ENCODE data around the gene EIF5A.

Gene EIF5A

GRCh38 chr17:7308625-7309433 is 1.4 kb downstream of the EIF5A start:
- peaks cover 2% of the 10 kb centered on the region for H3K9me3 ChIP-seq (ENCODE audit: severe bottlenecking)
- H3K4me3 ChIP-seq (ENCODE audit: low read depth, low read length) = peak overlapping the region; percentile 57
- H3K27me3 ChIP-seq (ENCODE audit: insufficient read depth, low read depth, severe bottlenecking) = no peaks in the 10 kb centered on the region
- TF ChIP-seq, protein P1, sequence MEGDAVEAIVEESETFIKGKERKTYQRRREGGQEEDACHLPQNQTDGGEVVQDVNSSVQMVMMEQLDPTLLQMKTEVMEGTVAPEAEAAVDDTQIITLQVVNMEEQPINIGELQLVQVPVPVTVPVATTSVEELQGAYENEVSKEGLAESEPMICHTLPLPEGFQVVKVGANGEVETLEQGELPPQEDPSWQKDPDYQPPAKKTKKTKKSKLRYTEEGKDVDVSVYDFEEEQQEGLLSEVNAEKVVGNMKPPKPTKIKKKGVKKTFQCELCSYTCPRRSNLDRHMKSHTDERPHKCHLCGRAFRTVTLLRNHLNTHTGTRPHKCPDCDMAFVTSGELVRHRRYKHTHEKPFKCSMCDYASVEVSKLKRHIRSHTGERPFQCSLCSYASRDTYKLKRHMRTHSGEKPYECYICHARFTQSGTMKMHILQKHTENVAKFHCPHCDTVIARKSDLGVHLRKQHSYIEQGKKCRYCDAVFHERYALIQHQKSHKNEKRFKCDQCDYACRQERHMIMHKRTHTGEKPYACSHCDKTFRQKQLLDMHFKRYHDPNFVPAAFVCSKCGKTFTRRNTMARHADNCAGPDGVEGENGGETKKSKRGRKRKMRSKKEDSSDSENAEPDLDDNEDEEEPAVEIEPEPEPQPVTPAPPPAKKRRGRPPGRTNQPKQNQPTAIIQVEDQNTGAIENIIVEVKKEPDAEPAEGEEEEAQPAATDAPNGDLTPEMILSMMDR (IDR thresholded peaks at IDR 0.05; ENCODE audit: low read depth, low read length) = no peak
- DNase-seq = peak; percentile 82
- peaks cover 50% of the 10 kb centered on the region for H3K36me3 ChIP-seq
- peak overlapping the region; percentile 96 for H3K27ac ChIP-seq

DNA sequence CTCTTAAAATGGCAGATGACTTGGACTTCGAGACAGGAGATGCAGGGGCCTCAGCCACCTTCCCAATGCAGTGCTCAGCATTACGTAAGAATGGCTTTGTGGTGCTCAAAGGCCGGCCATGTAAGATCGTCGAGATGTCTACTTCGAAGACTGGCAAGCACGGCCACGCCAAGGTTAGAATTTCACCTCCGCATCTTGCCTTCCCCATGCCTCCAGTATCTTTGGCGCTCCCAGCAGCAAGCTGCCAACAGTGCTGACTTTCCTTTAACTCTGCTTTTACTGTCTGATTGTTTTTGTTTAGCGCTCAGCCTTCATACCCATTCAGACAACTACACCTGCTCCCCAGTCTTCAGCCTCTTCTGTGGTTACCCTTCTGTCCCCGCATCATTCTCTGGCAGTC is 2.2 kb downstream of the EIF5A start:
- peaks cover 57% of the 10 kb centered on the region for H3K36me3 ChIP-seq
- DNase-seq = no peak
- no peak overlapping the region for H3K27ac ChIP-seq
- H3K4me3 ChIP-seq (ENCODE audit: low read depth, low read length) = no peak overlapping the region
- TF ChIP-seq, protein P1 (IDR thresholded peaks at IDR 0.05; ENCODE audit: low read depth, low read length) = no peak
- H3K27me3 ChIP-seq (ENCODE audit: insufficient read depth, low read depth, severe bottlenecking) = no peaks in the 10 kb centered on the region
- H3K9me3 ChIP-seq (ENCODE audit: severe bottlenecking) = no peaks in the 10 kb centered on the region

DNA sequence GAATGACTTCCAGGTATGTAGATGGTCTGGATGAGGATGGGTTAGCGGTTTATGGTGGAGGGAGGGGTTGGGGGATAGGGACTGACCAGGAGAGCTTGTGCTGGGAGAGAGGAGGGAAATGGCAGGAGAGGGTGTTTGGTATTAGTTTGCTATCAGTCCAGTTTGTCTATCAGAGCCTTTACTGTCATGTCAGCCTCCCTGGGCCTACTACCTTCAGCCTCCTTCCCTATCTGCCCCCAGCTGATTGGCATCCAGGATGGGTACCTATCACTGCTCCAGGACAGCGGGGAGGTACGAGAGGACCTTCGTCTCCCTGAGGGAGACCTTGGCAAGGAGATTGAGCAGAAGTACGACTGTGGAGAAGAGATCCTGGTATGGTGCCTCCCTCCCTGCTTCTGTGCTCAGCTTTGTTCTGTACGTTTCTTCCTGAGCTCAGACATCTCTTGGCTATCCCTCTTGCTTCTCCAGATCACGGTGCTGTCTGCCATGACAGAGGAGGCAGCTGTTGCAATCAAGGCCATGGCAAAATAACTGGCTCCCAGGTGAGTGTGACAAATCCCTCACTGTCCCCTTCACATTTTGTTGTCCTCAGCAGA is 3.8 kb downstream of the EIF5A start:
- H3K27ac ChIP-seq = no peak overlapping the region

GRCh38 chr17:7312432-7313087 is 5.1 kb downstream of the EIF5A start:
- H3K4me3 ChIP-seq (ENCODE audit: low read depth, low read length) = no peak overlapping the region
- H3K27ac ChIP-seq = no peak overlapping the region
- no peak for DNase-seq
- no peaks in the 10 kb centered on the region for H3K27me3 ChIP-seq (ENCODE audit: insufficient read depth, low read depth, severe bottlenecking)
- TF ChIP-seq, protein P1 (IDR thresholded peaks at IDR 0.05; ENCODE audit: low read depth, low read length) = no peak
- peaks cover 76% of the 10 kb centered on the region for H3K36me3 ChIP-seq
- no peaks in the 10 kb centered on the region for H3K9me3 ChIP-seq (ENCODE audit: severe bottlenecking)

More for the DNA sequence above, 3.8 kb downstream of the EIF5A start:
- Histone ChIP-seq H3K27me3 (ENCODE audit: insufficient read depth, low read depth, severe bottlenecking) (no peaks in the 10 kb centered on the region), H3K36me3 (peaks cover 67% of the 10 kb centered on the region), H3K9me3 (ENCODE audit: severe bottlenecking) (no peaks in the 10 kb centered on the region), H3K4me3 (ENCODE audit: low read depth, low read length) (no peak overlapping the region)
- DNase-seq = no peak
- TF ChIP-seq, protein P1 (IDR thresholded peaks at IDR 0.05; ENCODE audit: low read depth, low read length) = no peak

DNA sequence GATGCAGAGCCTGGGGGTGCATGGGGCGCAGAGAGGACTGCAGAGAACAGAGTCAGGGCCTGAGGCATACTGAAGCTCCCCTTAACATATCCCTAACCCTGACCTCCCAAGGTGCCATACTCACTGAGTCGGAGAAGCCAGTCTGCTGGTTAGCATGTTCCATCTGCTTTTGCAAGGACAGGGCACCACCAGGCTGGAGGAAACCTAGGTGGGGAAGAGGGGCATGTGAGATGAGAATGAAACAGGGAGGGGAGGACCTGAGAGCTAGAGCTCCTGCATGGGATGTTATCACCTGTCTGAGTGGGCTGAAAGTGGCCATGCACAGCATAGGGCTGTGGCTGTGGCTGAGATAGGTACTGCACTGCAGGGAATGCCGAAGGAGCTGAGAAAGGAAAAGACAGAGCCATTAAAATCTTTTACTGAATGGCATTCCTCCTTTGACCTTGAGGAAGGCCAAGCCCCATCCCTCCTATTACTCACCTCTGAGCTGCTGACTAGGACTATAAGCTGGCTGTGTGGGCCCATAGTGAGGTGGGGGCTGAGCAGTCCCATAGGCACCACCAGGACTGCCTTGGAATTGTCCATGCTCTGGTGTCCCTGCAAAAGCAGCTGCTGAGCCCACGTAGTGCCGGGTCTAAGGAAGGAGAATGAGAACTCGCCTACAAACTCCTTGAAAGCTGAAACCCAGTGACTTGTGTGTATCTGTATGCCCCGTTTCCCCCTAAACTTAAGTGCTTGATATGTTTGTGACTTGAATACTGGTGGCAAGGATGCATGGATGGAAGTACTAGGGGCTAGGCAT is 5.9 kb downstream of the EIF5A start:
- Histone ChIP-seq H3K4me3 (ENCODE audit: low read depth, low read length) (no peak overlapping the region), H3K9me3 (ENCODE audit: severe bottlenecking) (no peaks in the 10 kb centered on the region), H3K27me3 (ENCODE audit: insufficient read depth, low read depth, severe bottlenecking) (no peaks in the 10 kb centered on the region), H3K36me3 (peaks cover 82% of the 10 kb centered on the region), H3K27ac (no peak overlapping the region; the same call in 1 of the 2 replicates)
- DNase-seq = no peak
- TF ChIP-seq, protein P1 (IDR thresholded peaks at IDR 0.05; ENCODE audit: low read depth, low read length) = peak; percentile 16; the same call in 1 of the 2 replicates

Data from WERI-Rb-1 (cell line).